HepG2 (cell line): ENCODE data around the gene HSDL2. TPM values are rescaled to one million over a fixed set of nuclear protein-coding genes. Genes with fewer than 3 reads are reported as not detected.

Experiments
- ADNP ChIP-seq: sonication (generic); formaldehyde crosslinking; IDR thresholded peaks from 2 replicates; pipeline ENCODE4 v1.4.0; 2020; ENCODE audit warnings: missing genetic modification reagents
- FOXA1 ChIP-seq, 2 experiments: fragments of 450-650 bp in 1 of 2; sonication (generic) in 1 of 2; formaldehyde crosslinking in 1 of 2; IDR thresholded peaks; 2 replicates each; pipeline versions ENCODE4 v1.4.0 to v1.6.1; 2016 to 2020; ENCODE audit warnings: missing genetic modification reagents in 1 of 2
- ISX ChIP-seq: sonication (generic); formaldehyde crosslinking; conservative IDR thresholded peaks from 2 replicates; pipeline ENCODE4 v1.5.0; 2020; ENCODE audit warnings: missing genetic modification reagents
- NFIC ChIP-seq: IDR thresholded peaks from 2 replicates; pipeline ENCODE4 v1.6.1; 2012; ENCODE audit warnings: mild to moderate bottlenecking, low read length, inconsistent platforms
- NFKB2 ChIP-seq: sonication (generic); formaldehyde crosslinking; IDR thresholded peaks from 2 replicates; pipeline ENCODE4 v1.4.0; 2020; ENCODE audit warnings: missing genetic modification reagents, borderline replicate concordance
- NFRKB ChIP-seq: fragments of 450-650 bp; IDR thresholded peaks from 2 replicates; pipeline ENCODE4 v1.6.1; 2017
- RARA ChIP-seq: IDR thresholded peaks from 2 replicates; pipeline ENCODE4 v1.6.1; 2016; ENCODE audit warnings: missing genetic modification reagents, missing compliant biosample characterization
- SOX13 ChIP-seq, 3 experiments: fragments of 450-650 bp in 1 of 3; sonication (generic) in 1 of 3; formaldehyde crosslinking in 1 of 3; IDR thresholded peaks in 2 of 3; conservative IDR thresholded peaks in 1 of 3; 2 replicates each; pipeline versions ENCODE4 v1.5.0 to v1.6.1; 2016 to 2020; ENCODE audit warnings: antibody characterized with exemption in 1 of 3, mild to moderate bottlenecking in 1 of 3, missing compliant biosample characterization in 1 of 3, missing genetic modification reagents in 1 of 3, moderate library complexity in 1 of 3
- SP140L ChIP-seq: sonication (generic); formaldehyde crosslinking; IDR thresholded peaks from 2 replicates; pipeline ENCODE4 v1.4.0; 2020; ENCODE audit warnings: missing genetic modification reagents, borderline replicate concordance
- TOPORS ChIP-seq: sonication (generic); formaldehyde crosslinking; IDR thresholded peaks from 2 replicates; pipeline ENCODE4 v1.8.0; 2023; ENCODE audit warnings: mild to moderate bottlenecking, missing genetic modification reagents
- ZNF614 ChIP-seq: IDR thresholded peaks from 2 replicates; pipeline ENCODE4 v1.6.1; 2018; ENCODE audit warnings: missing biosample characterization, missing genetic modification reagents, inconsistent platforms, borderline replicate concordance
- polyA plus RNA-seq, 8 experiments: library from polyadenylated mRNA; depleted of rRNA in 3 of 8; stranded (reverse) in 7 of 8; unstranded in 1 of 8; fragments of >200 nt; fragmentation: Illumina TruSeq in 4 of 8; extraction: Trizol in 4 of 8; gene quantifications; 2 replicates each; pipeline versions ENCODE4 v1.2.1 to v1.2.3, GENCODE V29; 2011 to 2016; ENCODE audit warnings: low read depth in 4 of 8, missing spikeins in 1 of 8, mixed read lengths in 1 of 8; ENCODE audit not compliant: insufficient read depth in 1 of 8
- total RNA-seq, 5 experiments: library from RNA; depleted of rRNA; stranded (reverse); fragments of >200 nt; fragmentation: Illumina TruSeq; extraction: Trizol; gene quantifications; 2 replicates each; pipeline ENCODE4 v1.2.3, GENCODE V29; 2016; ENCODE audit warnings: low read depth in 1 of 5
- TF ChIP-seq, protein P1 (sequence below): sonication (generic); formaldehyde crosslinking; IDR thresholded peaks from 2 replicates; pipeline ENCODE4 v1.4.0; 2020; ENCODE audit warnings: missing genetic modification reagents, borderline replicate concordance
- TF ChIP-seq, protein P2 (sequence below): sonication (generic); formaldehyde crosslinking; IDR thresholded peaks from 2 replicates; pipeline ENCODE4 v1.5.0; 2020; ENCODE audit warnings: mild to moderate bottlenecking, missing genetic modification reagents, borderline replicate concordance
- TF ChIP-seq, protein P3 (sequence below): sonication (generic); formaldehyde crosslinking; IDR thresholded peaks from 2 replicates; pipeline ENCODE4 v1.8.0; 2023; ENCODE audit warnings: mild to moderate bottlenecking, missing genetic modification reagents
- TF ChIP-seq, protein P4 (sequence below): IDR thresholded peaks from 2 replicates; pipeline ENCODE4 v1.6.1; 2012; ENCODE audit warnings: inconsistent platforms
- TF ChIP-seq, protein P5 (sequence below): sonication (generic); formaldehyde crosslinking; IDR thresholded peaks from 2 replicates; pipeline ENCODE4 v1.4.0; 2020; ENCODE audit warnings: missing genetic modification reagents, borderline replicate concordance
- TF ChIP-seq, protein P6 (sequence below): sonication (generic); formaldehyde crosslinking; IDR thresholded peaks from 2 replicates; pipeline ENCODE4 v1.5.0; 2020; ENCODE audit warnings: mild to moderate bottlenecking, missing genetic modification reagents

HSDL2 gene
- total and polyA plus RNA-seq, 2 of the 13 experiments (the other 11 are each of a cell fraction or from before 2014, with no cell fraction given), result 55.3 to 80.2 TPM

DNA sequence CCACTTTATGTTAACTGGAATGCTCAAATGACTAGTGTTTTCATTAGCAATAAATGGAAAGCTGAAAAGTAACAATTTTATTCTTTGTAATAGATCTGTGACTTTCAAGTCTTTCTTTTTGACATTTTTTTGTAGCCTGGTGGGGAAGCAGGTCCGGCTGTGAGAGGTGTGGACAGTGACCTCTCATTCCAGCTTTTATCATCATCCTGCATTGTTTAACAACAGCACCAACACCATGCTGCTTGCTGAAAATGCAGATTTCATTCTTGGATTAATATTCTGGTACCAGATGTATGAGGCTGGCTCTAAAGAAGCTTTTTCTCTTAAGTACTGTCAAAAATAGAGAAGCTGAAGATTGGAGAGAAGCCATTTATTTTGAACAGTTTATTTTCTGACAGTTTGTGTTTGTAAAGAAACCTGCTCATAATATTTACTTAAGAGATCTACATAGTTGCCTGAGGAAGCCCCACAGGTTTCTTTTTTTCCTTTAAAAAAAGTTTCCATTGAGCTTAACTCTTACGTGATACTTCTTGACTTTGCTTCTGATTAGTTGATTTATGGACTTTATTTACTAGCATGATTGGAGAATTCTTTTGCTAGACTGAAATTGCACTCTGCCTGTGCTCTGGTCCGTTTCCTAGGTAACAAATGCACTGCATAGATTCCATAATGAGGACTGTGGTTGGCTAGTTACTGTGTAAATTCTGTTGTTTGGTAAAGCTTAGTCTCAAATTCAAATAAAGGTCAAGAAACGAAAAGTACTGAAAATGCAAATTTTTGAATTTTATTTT, 110.2 kb downstream of the HSDL2 start (continued):
- TF ChIP-seq, protein P1, sequence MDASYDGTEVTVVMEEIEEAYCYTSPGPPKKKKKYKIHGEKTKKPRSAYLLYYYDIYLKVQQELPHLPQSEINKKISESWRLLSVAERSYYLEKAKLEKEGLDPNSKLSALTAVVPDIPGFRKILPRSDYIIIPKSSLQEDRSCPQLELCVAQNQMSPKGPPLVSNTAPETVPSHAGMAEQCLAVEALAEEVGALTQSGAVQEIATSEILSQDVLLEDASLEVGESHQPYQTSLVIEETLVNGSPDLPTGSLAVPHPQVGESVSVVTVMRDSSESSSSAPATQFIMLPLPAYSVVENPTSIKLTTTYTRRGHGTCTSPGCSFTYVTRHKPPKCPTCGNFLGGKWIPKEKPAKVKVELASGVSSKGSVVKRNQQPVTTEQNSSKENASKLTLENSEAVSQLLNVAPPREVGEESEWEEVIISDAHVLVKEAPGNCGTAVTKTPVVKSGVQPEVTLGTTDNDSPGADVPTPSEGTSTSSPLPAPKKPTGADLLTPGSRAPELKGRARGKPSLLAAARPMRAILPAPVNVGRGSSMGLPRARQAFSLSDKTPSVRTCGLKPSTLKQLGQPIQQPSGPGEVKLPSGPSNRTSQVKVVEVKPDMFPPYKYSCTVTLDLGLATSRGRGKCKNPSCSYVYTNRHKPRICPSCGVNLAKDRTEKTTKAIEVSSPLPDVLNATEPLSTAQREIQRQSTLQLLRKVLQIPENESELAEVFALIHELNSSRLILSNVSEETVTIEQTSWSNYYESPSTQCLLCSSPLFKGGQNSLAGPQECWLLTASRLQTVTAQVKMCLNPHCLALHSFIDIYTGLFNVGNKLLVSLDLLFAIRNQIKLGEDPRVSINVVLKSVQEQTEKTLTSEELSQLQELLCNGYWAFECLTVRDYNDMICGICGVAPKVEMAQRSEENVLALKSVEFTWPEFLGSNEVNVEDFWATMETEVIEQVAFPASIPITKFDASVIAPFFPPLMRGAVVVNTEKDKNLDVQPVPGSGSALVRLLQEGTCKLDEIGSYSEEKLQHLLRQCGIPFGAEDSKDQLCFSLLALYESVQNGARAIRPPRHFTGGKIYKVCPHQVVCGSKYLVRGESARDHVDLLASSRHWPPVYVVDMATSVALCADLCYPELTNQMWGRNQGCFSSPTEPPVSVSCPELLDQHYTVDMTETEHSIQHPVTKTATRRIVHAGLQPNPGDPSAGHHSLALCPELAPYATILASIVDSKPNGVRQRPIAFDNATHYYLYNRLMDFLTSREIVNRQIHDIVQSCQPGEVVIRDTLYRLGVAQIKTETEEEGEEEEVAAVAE, result 0 out of 2 replicates have a peak, but pooled peaks have one; percentile 41
- TF ChIP-seq, protein P2, sequence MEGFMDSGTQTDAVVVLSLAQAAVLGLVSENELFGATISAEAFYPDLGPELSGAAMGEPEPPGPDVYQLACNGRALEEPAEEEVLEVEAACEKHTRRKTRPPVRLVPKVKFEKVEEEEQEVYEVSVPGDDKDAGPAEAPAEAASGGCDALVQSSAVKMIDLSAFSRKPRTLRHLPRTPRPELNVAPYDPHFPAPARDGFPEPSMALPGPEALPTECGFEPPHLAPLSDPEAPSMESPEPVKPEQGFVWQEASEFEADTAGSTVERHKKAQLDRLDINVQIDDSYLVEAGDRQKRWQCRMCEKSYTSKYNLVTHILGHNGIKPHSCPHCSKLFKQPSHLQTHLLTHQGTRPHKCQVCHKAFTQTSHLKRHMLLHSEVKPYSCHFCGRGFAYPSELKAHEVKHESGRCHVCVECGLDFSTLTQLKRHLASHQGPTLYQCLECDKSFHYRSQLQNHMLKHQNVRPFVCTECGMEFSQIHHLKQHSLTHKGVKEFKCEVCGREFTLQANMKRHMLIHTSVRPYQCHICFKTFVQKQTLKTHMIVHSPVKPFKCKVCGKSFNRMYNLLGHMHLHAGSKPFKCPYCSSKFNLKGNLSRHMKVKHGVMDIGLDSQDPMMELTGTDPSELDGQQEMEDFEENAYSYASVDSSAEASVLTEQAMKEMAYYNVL (CRISPR knock-in tag), result no peak
- no peak for TF ChIP-seq SP140L (CRISPR knock-in tag)
- no peak for TF ChIP-seq ISX (CRISPR knock-in tag)
- TF ChIP-seq FOXA1 (IDR thresholded peaks at IDR 0.05), result no peak
- no peak for TF ChIP-seq FOXA1 (CRISPR knock-in tag; IDR thresholded peaks at IDR 0.05)
- no peak for TF ChIP-seq ZNF614 (CRISPR knock-in tag)
- TF ChIP-seq RARA, result 0 out of 2 replicates have a peak, but pooled peaks have one; percentile 13
- no peak for TF ChIP-seq ADNP
- no peak for TF ChIP-seq NFIC
- TF ChIP-seq, protein P3, sequence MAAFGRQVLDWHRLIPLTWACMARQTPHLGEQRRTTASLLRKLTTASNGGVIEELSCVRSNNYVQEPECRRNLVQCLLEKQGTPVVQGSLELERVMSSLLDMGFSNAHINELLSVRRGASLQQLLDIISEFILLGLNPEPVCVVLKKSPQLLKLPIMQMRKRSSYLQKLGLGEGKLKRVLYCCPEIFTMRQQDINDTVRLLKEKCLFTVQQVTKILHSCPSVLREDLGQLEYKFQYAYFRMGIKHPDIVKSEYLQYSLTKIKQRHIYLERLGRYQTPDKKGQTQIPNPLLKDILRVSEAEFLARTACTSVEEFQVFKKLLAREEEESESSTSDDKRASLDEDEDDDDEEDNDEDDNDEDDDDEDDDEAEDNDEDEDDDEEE (CRISPR knock-in tag), result no peak
- TF ChIP-seq, protein P4, sequence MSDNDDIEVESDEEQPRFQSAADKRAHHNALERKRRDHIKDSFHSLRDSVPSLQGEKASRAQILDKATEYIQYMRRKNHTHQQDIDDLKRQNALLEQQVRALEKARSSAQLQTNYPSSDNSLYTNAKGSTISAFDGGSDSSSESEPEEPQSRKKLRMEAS, result 0 out of 2 replicates have a peak, but pooled peaks have one; percentile 23
- TF ChIP-seq, protein P5, sequence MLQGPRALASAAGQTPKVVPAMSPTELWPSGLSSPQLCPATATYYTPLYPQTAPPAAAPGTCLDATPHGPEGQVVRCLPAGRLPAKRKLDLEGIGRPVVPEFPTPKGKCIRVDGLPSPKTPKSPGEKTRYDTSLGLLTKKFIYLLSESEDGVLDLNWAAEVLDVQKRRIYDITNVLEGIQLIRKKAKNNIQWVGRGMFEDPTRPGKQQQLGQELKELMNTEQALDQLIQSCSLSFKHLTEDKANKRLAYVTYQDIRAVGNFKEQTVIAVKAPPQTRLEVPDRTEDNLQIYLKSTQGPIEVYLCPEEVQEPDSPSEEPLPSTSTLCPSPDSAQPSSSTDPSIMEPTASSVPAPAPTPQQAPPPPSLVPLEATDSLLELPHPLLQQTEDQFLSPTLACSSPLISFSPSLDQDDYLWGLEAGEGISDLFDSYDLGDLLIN (CRISPR knock-in tag), result no peak
- TF ChIP-seq, protein P6, sequence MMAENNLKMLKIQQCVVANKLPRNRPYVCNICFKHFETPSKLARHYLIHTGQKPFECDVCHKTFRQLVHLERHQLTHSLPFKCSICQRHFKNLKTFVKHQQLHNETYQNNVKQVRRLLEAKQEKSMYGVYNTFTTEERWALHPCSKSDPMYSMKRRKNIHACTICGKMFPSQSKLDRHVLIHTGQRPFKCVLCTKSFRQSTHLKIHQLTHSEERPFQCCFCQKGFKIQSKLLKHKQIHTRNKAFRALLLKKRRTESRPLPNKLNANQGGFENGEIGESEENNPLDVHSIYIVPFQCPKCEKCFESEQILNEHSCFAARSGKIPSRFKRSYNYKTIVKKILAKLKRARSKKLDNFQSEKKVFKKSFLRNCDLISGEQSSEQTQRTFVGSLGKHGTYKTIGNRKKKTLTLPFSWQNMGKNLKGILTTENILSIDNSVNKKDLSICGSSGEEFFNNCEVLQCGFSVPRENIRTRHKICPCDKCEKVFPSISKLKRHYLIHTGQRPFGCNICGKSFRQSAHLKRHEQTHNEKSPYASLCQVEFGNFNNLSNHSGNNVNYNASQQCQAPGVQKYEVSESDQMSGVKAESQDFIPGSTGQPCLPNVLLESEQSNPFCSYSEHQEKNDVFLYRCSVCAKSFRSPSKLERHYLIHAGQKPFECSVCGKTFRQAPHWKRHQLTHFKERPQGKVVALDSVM (CRISPR knock-in tag), result no peak
- TF ChIP-seq SOX13 (IDR thresholded peaks at IDR 0.05), result no peak
- peak in 1 of 2 experiments; percentile 58; a peak in 2 of 4 replicates for TF ChIP-seq SOX13 (CRISPR knock-in tag; conservative IDR thresholded peaks at IDR 0.05 in 1 of 2, IDR thresholded peaks at IDR 0.05 in 1 of 2)
- no peak for TF ChIP-seq TOPORS (CRISPR knock-in tag)
- TF ChIP-seq NFRKB, result no peak
- TF ChIP-seq NFKB2, result no peak
